ENCODE measurements around the gene BARX1.
A peak's percentile ranks its signal among the peaks of the same experiment; 100 is the strongest.
"Not testable (repeated sequence)": the region's sequence is repeated elsewhere in the genome, so short reads cannot be mapped to it uniquely, and the experiment has no call there.

BARX1 gene

DNA sequence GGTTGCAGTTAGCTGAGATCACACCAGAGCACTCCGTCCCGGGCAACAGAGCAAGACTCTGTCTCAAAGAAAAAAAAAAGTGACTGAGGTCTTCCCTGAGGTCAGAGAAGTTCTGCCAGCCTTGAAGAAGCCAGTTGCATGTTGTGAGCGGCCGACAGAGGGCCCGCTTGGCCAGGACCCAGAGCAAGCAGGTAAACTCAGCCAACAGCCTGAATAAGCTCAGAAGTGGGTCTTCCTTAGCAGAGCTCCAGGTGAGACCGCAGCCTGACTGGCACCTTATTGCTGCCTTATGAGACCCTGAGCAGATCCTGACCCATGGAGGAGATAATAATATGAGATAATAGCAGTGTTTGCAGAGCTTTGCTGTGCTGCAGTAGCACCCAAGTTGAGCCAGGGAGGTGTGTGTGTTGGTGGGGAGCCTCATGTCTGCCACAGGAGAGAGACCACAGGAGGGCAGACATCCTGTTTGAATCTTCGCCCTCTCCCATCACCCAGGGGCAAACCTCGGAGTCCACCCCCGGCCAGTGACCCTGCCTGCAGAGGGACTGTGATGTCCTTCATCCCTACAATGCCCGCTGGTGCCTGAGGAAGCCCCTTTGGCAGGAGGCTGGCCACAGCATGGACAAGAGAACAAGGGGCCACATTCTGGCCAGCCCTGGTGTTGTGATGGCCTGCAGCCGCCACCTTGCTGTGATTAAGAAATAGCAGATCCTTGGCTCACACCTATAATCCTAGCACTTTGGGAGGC is 10.8 kb upstream of the BARX1 start:
- no peak for DNase-seq

GRCh38 chr9:93964685-93965084 is 9.5 kb upstream of the BARX1 start:
- DNase-seq, result no peak

DNA sequence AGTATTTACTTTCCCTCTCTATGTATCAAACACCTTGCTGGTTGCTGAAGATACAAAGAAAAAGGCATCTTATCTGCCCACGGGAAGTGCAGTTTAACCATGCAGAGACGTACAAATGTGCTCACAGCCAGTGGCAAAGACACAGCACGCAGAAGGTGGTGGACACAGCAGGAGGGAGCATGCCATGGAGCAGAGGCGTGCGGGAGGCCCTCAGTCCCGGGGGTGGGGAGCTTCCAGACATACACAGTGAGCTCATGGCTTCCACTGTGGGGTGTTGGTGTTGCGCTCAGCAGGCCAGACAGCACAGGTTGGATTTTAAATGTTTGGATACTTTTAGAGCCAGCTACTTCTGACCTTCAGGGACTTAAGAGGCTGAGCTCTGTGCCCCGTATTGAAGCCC is 8.8 kb upstream of the BARX1 start:
- no peak for DNase-seq

- DNase-seq, result not testable (repeated sequence)
These were observed 8.3 kb upstream of the BARX1 start for GRCh38 chr9:93963489-93963888.

DNA sequence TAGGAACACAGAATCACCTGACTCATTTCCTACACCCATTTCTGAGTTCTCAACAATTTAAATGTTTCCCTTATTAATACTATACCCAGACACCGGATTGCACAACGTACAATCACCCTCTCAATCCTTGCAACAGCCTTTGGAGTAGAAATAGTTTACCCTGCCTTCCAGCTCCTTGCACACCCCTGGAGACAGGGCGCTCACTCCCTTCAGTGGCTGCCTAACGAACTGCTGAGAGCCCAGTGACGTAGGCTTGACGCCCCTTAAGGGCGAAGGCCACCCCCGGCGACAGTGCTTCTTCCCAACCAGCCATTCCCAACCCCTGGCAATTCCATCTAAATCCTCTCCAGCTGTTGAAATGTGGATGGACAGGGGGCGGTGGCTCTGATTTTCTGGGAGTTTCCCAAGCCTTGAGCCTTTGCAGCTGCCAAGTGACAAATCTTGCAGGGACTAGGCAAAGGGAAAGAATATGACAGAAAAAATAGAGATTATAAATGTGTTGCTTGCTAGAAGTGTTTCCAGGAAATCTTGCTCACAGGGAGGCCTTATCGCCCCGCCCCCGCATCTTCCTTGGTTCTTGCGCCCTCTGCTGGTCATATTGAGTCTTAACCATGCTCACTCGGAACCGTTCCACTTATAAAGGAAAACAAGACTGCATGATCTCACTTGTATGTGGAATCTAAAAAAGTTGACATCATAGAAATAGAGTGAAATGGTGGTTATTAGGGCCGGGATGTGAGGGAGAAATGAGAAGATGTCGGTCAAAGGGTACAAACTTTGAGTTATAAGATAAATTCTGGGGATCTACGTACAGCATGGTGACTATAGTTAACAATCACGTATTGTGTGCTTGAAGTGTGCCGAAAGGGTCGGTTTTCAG is 7.6 kb upstream of the BARX1 start:
- DNase-seq, result peak; percentile 76

DNA sequence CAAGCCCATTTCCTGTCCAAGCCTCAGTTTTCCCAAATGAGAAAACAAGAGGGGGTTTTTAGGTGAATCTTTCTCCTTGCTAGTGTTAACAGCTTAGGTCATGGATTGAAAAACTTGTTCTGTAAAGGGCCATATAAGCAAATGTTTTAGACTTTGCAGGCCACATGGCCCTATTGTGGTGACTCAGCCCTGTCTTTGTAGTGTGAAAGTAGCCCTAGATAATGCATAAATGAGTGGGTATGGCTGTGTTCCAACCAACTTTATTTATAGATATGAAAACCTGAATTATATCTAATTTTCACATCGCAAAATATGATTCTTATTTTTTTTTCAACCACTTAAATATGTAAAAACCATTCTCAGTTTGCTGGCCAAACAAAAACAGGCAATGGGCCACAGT is 6.9 kb upstream of the BARX1 start:
- DNase-seq, result no peak

DNA sequence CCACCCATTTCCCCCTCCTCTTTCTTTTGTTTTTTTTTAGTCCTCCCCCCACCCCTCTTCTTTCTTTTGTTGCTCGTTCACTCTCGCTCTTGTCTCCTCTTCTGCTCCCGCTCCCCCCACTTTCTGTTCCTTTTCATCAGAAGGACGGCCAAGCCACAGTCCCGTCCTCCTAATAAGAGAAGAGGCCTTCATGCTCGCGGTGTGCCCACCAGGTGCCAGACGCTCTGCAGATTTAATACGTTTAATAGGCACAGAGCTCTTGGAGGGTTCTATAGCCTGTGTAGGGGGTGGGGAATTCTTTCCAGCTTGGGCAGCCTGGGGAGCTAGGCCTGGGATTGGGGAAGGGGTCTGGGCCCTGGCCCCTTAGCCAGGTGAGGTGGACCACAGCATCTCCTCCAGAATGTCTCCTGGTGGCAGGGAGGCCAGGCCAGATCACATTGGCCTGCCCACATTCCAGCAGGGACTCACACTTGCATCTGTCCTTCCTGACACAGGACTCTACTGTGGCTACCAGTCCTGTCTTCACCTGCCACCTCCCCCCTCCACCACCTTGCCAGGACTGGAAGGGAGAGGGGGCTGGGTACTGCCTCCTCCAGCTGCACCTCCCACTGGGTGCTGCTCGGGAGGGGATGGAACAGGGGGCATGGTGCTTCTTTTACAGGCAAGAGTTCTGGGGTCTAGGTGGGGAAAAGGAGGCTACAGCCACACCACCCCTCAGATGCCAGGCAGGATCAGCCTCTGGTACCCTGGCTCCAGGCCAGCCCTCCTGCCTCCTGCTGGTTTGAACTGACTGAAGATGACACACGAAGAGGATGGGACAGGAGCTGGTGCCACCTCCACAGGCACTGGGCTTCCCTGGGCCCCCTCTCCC is 6.1 kb upstream of the BARX1 start:
- DNase-seq, result no peak

GRCh38 chr9:93960221-93960970 is 5.2 kb upstream of the BARX1 start:
- no peak for DNase-seq

- no peak for DNase-seq
These were observed 4.6 kb upstream of the BARX1 start for GRCh38 chr9:93959739-93960154.

GRCh38 chr9:93958819-93959682 is 3.9 kb upstream of the BARX1 start:
- DNase-seq, result no peak

GRCh38 chr9:93958121-93958818 is 3.1 kb upstream of the BARX1 start:
- no peak for DNase-seq

DNA sequence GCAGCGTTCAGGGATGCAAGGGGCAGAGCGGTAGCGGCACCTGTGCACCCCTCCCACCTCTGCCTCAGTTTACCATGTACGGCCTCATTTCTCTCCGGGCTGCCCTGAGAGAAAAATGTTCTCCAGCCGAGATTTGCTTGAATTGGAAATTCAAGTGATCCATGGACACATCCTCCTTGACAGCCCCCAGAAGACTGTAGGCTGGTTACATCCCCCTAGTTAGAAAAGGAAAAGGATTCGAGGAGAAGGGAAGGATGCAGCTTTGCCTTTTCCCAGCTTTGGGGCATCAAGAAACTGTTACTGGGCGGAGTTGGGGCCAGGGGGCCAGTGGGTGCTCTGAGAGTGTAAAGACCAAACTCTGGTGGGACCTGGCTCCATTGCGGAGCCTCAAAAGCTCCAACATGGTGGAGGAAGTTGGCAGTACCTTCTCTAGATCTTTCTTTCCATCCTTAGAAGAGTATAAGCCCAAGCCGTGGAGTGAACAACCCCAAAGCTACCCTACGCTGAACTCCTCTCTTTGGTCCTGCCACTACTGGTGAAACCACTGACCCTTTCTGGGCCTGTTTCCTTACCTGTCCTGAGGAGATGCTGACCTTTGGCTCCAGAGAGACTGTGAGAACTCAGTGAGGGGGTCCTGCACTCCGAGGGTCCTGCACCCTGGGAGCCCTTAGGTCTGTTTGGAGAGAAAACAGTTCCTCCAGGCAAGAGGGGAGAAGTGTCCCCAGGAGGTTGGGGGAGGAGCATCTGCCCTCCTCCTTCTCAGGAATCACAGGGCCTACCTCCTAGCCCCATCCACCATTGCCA is 1.0 kb upstream of the BARX1 start:
- DNase-seq, result no peak

GRCh38 chr9:93954434-93955061 is 607 bp downstream of the BARX1 start:
- no peak for DNase-seq

GRCh38 chr9:93953496-93954433 is 1.4 kb downstream of the BARX1 start:
- DNase-seq, result no peak

GRCh38 chr9:93952784-93953495 is 2.2 kb downstream of the BARX1 start:
- no peak for DNase-seq

- no peak for DNase-seq
These were observed 2.9 kb downstream of the BARX1 start for GRCh38 chr9:93952119-93952783.

GRCh38 chr9:93951655-93952118 is 3.5 kb downstream of the BARX1 start:
- no peak for DNase-seq
